Measurements from ENCODE around the gene TEX28. TPM values are rescaled to one million over a fixed set of nuclear protein-coding genes. Genes with fewer than 3 reads are reported as not detected.

Gene TEX28
- total and polyA plus RNA-seq, 2 experiments from 2014 or later = not detected

DNA sequence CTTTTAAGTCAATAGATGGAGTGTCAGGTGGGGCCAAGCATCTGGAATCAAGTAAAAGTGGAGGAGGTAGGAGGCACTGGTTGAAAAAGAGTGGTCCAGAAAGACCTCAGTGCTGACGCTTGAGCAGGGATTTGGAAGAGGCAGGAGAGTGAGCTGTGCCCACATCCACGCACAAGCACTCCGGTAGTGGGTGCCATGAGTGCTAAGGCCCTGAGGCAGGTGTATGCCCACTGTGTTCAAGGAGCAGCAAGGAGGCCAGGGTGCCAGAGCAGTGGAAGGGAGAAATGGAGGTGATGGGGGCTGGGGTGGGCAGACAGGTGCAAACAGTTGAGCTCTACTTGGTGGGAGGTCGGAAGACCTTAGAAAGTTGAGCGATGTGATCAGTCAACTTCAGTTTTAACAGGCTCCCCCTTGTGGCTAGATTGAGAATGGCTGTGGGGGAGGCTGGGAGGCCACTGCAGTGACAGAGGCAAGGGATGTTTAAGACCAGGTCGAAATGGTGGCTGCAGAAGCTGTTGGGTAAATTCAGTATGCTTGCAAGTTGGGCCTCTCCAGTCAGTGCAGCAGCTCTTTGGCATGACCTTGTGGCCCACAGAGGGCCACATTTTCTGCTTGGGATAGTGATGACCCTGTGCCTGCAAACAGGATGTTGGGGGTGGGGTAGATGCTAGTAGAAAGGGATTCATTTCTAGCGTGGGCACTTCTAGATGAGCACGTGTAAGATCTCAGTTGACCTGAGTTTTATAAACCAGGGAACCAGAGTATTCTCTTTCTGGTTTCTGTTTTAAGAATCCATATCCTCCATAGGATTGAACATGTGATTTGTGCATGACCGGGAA, 13.4 kb upstream of the TEX28 start:
- H3K4me1 Mint-ChIP-seq = peaks cover 13% of the 10 kb centered on the region; the same call in 2 of the 3 replicates
- H3K9me3 Mint-ChIP-seq = no peaks in the 10 kb centered on the region; the same call in 2 of the 3 replicates
- Histone ChIP-seq H3K27ac (ENCODE audit: low read depth) (no peak overlapping the region), H3K4me2 (no peak overlapping the region), H3K27me3 (ENCODE audit: insufficient read depth) (no peaks in the 10 kb centered on the region), H4K20me1 (replicated peaks; ENCODE audit: insufficient read depth) (no peaks in the 10 kb centered on the region), H3K79me2 (replicated peaks; ENCODE audit: insufficient read depth) (no peaks in the 10 kb centered on the region), H3K4me3 (no peak overlapping the region), H3F3A (replicated peaks; ENCODE audit: low read depth) (no peaks in the 10 kb centered on the region), H3K9me2 (ENCODE audit: insufficient read depth) (no peaks in the 10 kb centered on the region), H2AFZ (no peak overlapping the region), H3K4me1 (ENCODE audit: insufficient read depth) (no peaks in the 10 kb centered on the region), H3K36me3 (ENCODE audit: insufficient read depth) (no peaks in the 10 kb centered on the region)
- TF ChIP-seq, protein P1, sequence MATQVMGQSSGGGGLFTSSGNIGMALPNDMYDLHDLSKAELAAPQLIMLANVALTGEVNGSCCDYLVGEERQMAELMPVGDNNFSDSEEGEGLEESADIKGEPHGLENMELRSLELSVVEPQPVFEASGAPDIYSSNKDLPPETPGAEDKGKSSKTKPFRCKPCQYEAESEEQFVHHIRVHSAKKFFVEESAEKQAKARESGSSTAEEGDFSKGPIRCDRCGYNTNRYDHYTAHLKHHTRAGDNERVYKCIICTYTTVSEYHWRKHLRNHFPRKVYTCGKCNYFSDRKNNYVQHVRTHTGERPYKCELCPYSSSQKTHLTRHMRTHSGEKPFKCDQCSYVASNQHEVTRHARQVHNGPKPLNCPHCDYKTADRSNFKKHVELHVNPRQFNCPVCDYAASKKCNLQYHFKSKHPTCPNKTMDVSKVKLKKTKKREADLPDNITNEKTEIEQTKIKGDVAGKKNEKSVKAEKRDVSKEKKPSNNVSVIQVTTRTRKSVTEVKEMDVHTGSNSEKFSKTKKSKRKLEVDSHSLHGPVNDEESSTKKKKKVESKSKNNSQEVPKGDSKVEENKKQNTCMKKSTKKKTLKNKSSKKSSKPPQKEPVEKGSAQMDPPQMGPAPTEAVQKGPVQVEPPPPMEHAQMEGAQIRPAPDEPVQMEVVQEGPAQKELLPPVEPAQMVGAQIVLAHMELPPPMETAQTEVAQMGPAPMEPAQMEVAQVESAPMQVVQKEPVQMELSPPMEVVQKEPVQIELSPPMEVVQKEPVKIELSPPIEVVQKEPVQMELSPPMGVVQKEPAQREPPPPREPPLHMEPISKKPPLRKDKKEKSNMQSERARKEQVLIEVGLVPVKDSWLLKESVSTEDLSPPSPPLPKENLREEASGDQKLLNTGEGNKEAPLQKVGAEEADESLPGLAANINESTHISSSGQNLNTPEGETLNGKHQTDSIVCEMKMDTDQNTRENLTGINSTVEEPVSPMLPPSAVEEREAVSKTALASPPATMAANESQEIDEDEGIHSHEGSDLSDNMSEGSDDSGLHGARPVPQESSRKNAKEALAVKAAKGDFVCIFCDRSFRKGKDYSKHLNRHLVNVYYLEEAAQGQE (IDR thresholded peaks at IDR 0.05; ENCODE audit: unreplicated experiment) = no peak
- TF ChIP-seq, protein P2, sequence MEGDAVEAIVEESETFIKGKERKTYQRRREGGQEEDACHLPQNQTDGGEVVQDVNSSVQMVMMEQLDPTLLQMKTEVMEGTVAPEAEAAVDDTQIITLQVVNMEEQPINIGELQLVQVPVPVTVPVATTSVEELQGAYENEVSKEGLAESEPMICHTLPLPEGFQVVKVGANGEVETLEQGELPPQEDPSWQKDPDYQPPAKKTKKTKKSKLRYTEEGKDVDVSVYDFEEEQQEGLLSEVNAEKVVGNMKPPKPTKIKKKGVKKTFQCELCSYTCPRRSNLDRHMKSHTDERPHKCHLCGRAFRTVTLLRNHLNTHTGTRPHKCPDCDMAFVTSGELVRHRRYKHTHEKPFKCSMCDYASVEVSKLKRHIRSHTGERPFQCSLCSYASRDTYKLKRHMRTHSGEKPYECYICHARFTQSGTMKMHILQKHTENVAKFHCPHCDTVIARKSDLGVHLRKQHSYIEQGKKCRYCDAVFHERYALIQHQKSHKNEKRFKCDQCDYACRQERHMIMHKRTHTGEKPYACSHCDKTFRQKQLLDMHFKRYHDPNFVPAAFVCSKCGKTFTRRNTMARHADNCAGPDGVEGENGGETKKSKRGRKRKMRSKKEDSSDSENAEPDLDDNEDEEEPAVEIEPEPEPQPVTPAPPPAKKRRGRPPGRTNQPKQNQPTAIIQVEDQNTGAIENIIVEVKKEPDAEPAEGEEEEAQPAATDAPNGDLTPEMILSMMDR (conservative IDR thresholded peaks at IDR 0.05; ENCODE audit: low read depth in 2 of 2) = peak; percentile 64 to 72
- TF ChIP-seq ZNF114 (CRISPR knock-in tag; IDR thresholded peaks at IDR 0.05) = no peak
- ATAC-seq (peak; percentile 88), DNase-seq (ENCODE audit: low spot score) (peak; percentile 74)
- no peaks in the 10 kb centered on the region for H3K36me3 Mint-ChIP-seq (ENCODE audit: low read depth)
- no peak overlapping the region for H3K27ac Mint-ChIP-seq
- H3K27me3 Mint-ChIP-seq (ENCODE audit: insufficient read depth, low read depth, poor library complexity) = peaks cover 4% of the 10 kb centered on the region
- no peak overlapping the region for H3K4me3 Mint-ChIP-seq

DNA sequence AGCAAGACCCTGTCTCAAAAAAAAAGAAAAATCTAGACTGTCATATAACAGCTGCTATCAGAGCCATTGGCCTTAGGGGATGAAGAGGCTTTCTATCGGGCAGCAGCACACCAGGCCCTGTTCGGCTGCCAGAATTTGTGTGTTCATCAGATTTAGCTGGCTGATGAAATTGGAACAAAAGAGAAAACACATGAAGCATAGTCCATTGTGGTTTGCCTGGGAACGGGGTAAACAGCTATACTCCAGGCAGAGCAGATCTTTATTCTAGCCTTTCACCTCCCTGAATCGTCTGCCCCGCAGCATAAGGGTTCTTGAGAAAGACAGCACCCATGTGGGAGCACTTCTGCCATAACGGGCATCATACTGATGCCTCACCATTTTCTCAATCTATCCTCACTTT, 12.3 kb upstream of the TEX28 start:
- Histone ChIP-seq H3K27me3 (ENCODE audit: insufficient read depth) (no peaks in the 10 kb centered on the region), H3K27ac (ENCODE audit: low read depth) (no peak overlapping the region), H4K20me1 (replicated peaks; ENCODE audit: insufficient read depth) (no peaks in the 10 kb centered on the region), H3K4me3 (no peak overlapping the region), H3K4me2 (no peak overlapping the region), H3K79me2 (replicated peaks; ENCODE audit: insufficient read depth) (no peaks in the 10 kb centered on the region), H3K9me2 (ENCODE audit: insufficient read depth) (no peaks in the 10 kb centered on the region), H3F3A (replicated peaks; ENCODE audit: low read depth) (no peaks in the 10 kb centered on the region), H3K36me3 (ENCODE audit: insufficient read depth) (no peaks in the 10 kb centered on the region), H3K4me1 (ENCODE audit: insufficient read depth) (no peaks in the 10 kb centered on the region), H2AFZ (no peak overlapping the region)
- peaks cover 6% of the 10 kb centered on the region for H3K27me3 Mint-ChIP-seq (ENCODE audit: insufficient read depth, low read depth, poor library complexity)
- H3K4me3 Mint-ChIP-seq = no peak overlapping the region
- DNase-seq (ENCODE audit: low spot score) (no peak), ATAC-seq (no peak)
- H3K9me3 Mint-ChIP-seq = no peaks in the 10 kb centered on the region; the same call in 2 of the 3 replicates
- no peak for TF ChIP-seq STAT1 (IDR thresholded peaks at IDR 0.05; ENCODE audit: unreplicated experiment)
- TF ChIP-seq, protein P2 (conservative IDR thresholded peaks at IDR 0.05; ENCODE audit: low read depth in 2 of 2) = no peak
- H3K4me1 Mint-ChIP-seq = peaks cover 13% of the 10 kb centered on the region; the same call in 2 of the 3 replicates
- H3K36me3 Mint-ChIP-seq (ENCODE audit: low read depth) = no peaks in the 10 kb centered on the region
- H3K27ac Mint-ChIP-seq = no peak overlapping the region
